CD4-positive, alpha-beta T cell treated with Interleukin-6 for 4 hours (primary cell): Measurements from ENCODE around the gene COX8A.

Source experiments
- DNase-seq: peaks from one replicate; pipeline ENCODE4 v3.0.0-alpha.2; 2020; ENCODE audit warnings: mixed read lengths

Gene COX8A

GRCh38 chr11:64022125-64022784 is 47.8 kb downstream of the COX8A start:
- DNase-seq = no peak

GRCh38 chr11:64023712-64024710 is 49.6 kb downstream of the COX8A start:
- DNase-seq = no peak

GRCh38 chr11:64025205-64025604 is 50.8 kb downstream of the COX8A start:
- DNase-seq = no peak
